ENCODE results near the gene GTF2A2.

- TF ChIP-seq, protein P1, sequence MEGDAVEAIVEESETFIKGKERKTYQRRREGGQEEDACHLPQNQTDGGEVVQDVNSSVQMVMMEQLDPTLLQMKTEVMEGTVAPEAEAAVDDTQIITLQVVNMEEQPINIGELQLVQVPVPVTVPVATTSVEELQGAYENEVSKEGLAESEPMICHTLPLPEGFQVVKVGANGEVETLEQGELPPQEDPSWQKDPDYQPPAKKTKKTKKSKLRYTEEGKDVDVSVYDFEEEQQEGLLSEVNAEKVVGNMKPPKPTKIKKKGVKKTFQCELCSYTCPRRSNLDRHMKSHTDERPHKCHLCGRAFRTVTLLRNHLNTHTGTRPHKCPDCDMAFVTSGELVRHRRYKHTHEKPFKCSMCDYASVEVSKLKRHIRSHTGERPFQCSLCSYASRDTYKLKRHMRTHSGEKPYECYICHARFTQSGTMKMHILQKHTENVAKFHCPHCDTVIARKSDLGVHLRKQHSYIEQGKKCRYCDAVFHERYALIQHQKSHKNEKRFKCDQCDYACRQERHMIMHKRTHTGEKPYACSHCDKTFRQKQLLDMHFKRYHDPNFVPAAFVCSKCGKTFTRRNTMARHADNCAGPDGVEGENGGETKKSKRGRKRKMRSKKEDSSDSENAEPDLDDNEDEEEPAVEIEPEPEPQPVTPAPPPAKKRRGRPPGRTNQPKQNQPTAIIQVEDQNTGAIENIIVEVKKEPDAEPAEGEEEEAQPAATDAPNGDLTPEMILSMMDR (IDR thresholded peaks at IDR 0.05): no peak
- no peak for TF ChIP-seq EZH2 (IDR thresholded peaks at IDR 0.05; ENCODE audit: borderline replicate concordance, insufficient read depth, low read depth, low read length, poor library complexity, severe bottlenecking)
Measured at GRCh38 chr15:59618406-59618805, 38.9 kb downstream of the GTF2A2 start.

Data from B cell (primary cell).